Measurements from ENCODE around the gene COL9A2. TPM values are rescaled to one million over a fixed set of nuclear protein-coding genes. Genes with fewer than 3 reads are reported as not detected.
A peak's percentile ranks its signal among the peaks of the same experiment; 100 is the strongest.

The COL9A2 gene
- total RNA-seq = under 0.01 and 0.13 TPM in 2 replicates

- Histone ChIP-seq H3K36me3 (ENCODE audit: control insufficient read depth, insufficient read depth, low read length) (no peaks in the 10 kb centered on the region), H3K4me3 (ENCODE audit: low read depth, low read length) (peak within 1 kb of the TSS; percentile 20), H3K27me3 (ENCODE audit: control insufficient read depth, insufficient read depth, low read length) (peaks cover 22% of the 10 kb centered on the region)
- TF ChIP-seq CTCF (IDR thresholded peaks at IDR 0.05; ENCODE audit: insufficient read depth, low read length, severe bottlenecking) = no peak
- DNase-seq (ENCODE audit: low read depth) (no peak), FAIRE-seq (no peak)
Observed at GRCh38 chr1:40316595-40317393, at the start of gene COL9A2. TSS of gene COL9A2 (minus strand) at chr1:40317286. CDS start at chr1:40317197, 89 bp downstream.

DNA sequence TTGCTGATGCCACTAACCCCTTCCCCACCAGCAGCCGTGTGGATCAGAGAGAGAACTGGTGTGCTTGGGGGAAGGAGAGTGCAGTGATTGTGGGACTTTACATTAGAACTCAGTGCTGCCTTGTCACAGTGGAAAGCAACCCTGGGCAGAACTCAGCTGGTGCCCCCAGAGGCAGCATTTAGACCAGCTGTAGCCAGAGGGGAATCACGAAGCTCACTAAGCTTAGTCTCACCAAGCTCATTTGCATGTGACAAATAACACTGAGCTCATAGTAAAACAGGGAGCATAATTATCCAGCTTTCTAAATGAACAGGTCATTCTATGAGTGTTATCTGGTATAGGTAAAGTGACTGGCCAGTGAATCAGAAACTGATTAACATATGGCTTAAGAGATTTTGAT lies 46.6 kb upstream of the COL9A2 start:
- peak; percentile 68 for DNase-seq (ENCODE audit: low read depth)
- Histone ChIP-seq H3K4me3 (ENCODE audit: low read depth, low read length) (no peak overlapping the region), H3K27me3 (ENCODE audit: control insufficient read depth, insufficient read depth, low read length) (no peaks in the 10 kb centered on the region), H3K36me3 (ENCODE audit: control insufficient read depth, insufficient read depth, low read length) (no peaks in the 10 kb centered on the region)
- no peak for FAIRE-seq
- TF ChIP-seq CTCF (IDR thresholded peaks at IDR 0.05; ENCODE audit: insufficient read depth, low read length, severe bottlenecking) = no peak

GRCh38 chr1:40362699-40363098 lies 45.6 kb upstream of the COL9A2 start:
- Histone ChIP-seq H3K4me3 (ENCODE audit: low read depth, low read length) (no peak overlapping the region), H3K36me3 (ENCODE audit: control insufficient read depth, insufficient read depth, low read length) (no peaks in the 10 kb centered on the region), H3K27me3 (ENCODE audit: control insufficient read depth, insufficient read depth, low read length) (no peaks in the 10 kb centered on the region)
- TF ChIP-seq CTCF (IDR thresholded peaks at IDR 0.05; ENCODE audit: insufficient read depth, low read length, severe bottlenecking) = no peak
- FAIRE-seq (no peak), DNase-seq (ENCODE audit: low read depth) (no peak)

GRCh38 chr1:40362199-40362598 lies 45.1 kb upstream of the COL9A2 start:
- no peaks in the 10 kb centered on the region for H3K36me3 ChIP-seq (ENCODE audit: control insufficient read depth, insufficient read depth, low read length)
- DNase-seq (ENCODE audit: low read depth) (no peak), FAIRE-seq (no peak)
- no peaks in the 10 kb centered on the region for H3K27me3 ChIP-seq (ENCODE audit: control insufficient read depth, insufficient read depth, low read length)
- no peak overlapping the region for H3K4me3 ChIP-seq (ENCODE audit: low read depth, low read length)
- no peak for TF ChIP-seq CTCF (IDR thresholded peaks at IDR 0.05; ENCODE audit: insufficient read depth, low read length, severe bottlenecking)

GRCh38 chr1:40361637-40362036 lies 44.6 kb upstream of the COL9A2 start:
- Histone ChIP-seq H3K4me3 (ENCODE audit: low read depth, low read length) (no peak overlapping the region), H3K27me3 (ENCODE audit: control insufficient read depth, insufficient read depth, low read length) (no peaks in the 10 kb centered on the region), H3K36me3 (ENCODE audit: control insufficient read depth, insufficient read depth, low read length) (no peaks in the 10 kb centered on the region)
- no peak for TF ChIP-seq CTCF (IDR thresholded peaks at IDR 0.05; ENCODE audit: insufficient read depth, low read length, severe bottlenecking)
- DNase-seq (ENCODE audit: low read depth) (no peak), FAIRE-seq (no peak)

GRCh38 chr1:40361201-40361600 lies 44.1 kb upstream of the COL9A2 start:
- Histone ChIP-seq H3K4me3 (ENCODE audit: low read depth, low read length) (no peak overlapping the region), H3K36me3 (ENCODE audit: control insufficient read depth, insufficient read depth, low read length) (no peaks in the 10 kb centered on the region), H3K27me3 (ENCODE audit: control insufficient read depth, insufficient read depth, low read length) (no peaks in the 10 kb centered on the region)
- FAIRE-seq (no peak), DNase-seq (ENCODE audit: low read depth) (no peak)
- no peak for TF ChIP-seq CTCF (IDR thresholded peaks at IDR 0.05; ENCODE audit: insufficient read depth, low read length, severe bottlenecking)

All from bronchial epithelial cell (primary cell).